ENCODE measurements around the gene MTMR10. TPM values are rescaled to one million over a fixed set of nuclear protein-coding genes. Genes with fewer than 3 reads are reported as not detected.
A peak's percentile ranks its signal among the peaks of the same experiment; 100 is the strongest.

Gene MTMR10
- total and polyA plus RNA-seq, 7 experiments from 2014 or later: 4.0 to 50.8 (median 33.2) TPM

GRCh38 chr15:30940359-30940758, 51.1 kb downstream of the MTMR10 start:
- Histone ChIP-seq H3K4me1 (ENCODE audit: control insufficient read depth in 2 of 2, insufficient read depth in 2 of 2, low read length in 2 of 2) (no peaks in the 10 kb centered on the region), H3K9me3 (ENCODE audit: control insufficient read depth in 2 of 3, low read length in 3 of 3) (no peaks in the 10 kb centered on the region), H3K4me3 (ENCODE audit: low read length) (no peak overlapping the region), H3K27ac (ENCODE audit: low read depth, low read length) (no peak overlapping the region), H3K27me3 (ENCODE audit: control insufficient read depth in 2 of 2, insufficient read depth in 2 of 2, low read length in 2 of 2) (no peaks in the 10 kb centered on the region), H3K36me3 (ENCODE audit: control insufficient read depth in 2 of 3, insufficient read depth in 3 of 3, low read length in 3 of 3) (peaks cover 10 to 77% (median 15%) of the 10 kb centered on the region in 3 experiments)
- peaks cover 0 to 4% (median 0%) of the 10 kb centered on the region in 7 donors for H3K4me1 Mint-ChIP-seq
- ChIA-PET CTCF (no interaction called here), POLR2A (no interaction called here)
- intact Hi-C loops (cut with micrococcal nuclease): no loop called here
- no peaks in the 10 kb centered on the region for H3K27me3 Mint-ChIP-seq
- ATAC-seq: no peak
- no peak overlapping the region for H3K4me3 Mint-ChIP-seq
- no peaks in the 10 kb centered on the region for H3K9me3 Mint-ChIP-seq
- H3K36me3 Mint-ChIP-seq: peaks cover 16 to 45% (median 17%) of the 10 kb centered on the region in 5 donors
- no peak for DNase-seq
- H3K27ac Mint-ChIP-seq: peak overlapping the region in 2 of 9 donors; percentile 28 to 76

- Histone ChIP-seq H3K27ac (ENCODE audit: low read depth, low read length) (no peak overlapping the region), H3K36me3 (ENCODE audit: control insufficient read depth in 2 of 3, insufficient read depth in 3 of 3, low read length in 3 of 3) (peaks cover 10 to 73% (median 15%) of the 10 kb centered on the region in 3 experiments), H3K27me3 (ENCODE audit: control insufficient read depth in 2 of 2, insufficient read depth in 2 of 2, low read length in 2 of 2) (no peaks in the 10 kb centered on the region), H3K9me3 (ENCODE audit: control insufficient read depth in 2 of 3, low read length in 3 of 3) (no peaks in the 10 kb centered on the region), H3K4me3 (ENCODE audit: low read length) (no peak overlapping the region), H3K4me1 (ENCODE audit: control insufficient read depth in 2 of 2, insufficient read depth in 2 of 2, low read length in 2 of 2) (no peaks in the 10 kb centered on the region)
- no peaks in the 10 kb centered on the region for H3K9me3 Mint-ChIP-seq
- no peak for ATAC-seq
- peak overlapping the region in 1 of 9 donors; percentile 42 for H3K27ac Mint-ChIP-seq
- H3K36me3 Mint-ChIP-seq: peaks cover 15 to 51% (median 19%) of the 10 kb centered on the region in 5 donors
- POLR2A ChIA-PET: no interaction called here
- DNase-seq: no peak
- no peak overlapping the region for H3K4me3 Mint-ChIP-seq
- H3K4me1 Mint-ChIP-seq: peaks cover 0 to 4% (median 0%) of the 10 kb centered on the region in 7 donors
- intact Hi-C loops (cut with micrococcal nuclease): no loop called here
- CTCF ChIA-PET: no interaction called here
- H3K27me3 Mint-ChIP-seq: no peaks in the 10 kb centered on the region
Observed at GRCh38 chr15:30939161-30939560, 52.3 kb downstream of the MTMR10 start.

GRCh38 chr15:30933293-30933692, 58.1 kb downstream of the MTMR10 start:
- Histone ChIP-seq H3K4me3 (ENCODE audit: low read length) (no peak overlapping the region), H3K4me1 (ENCODE audit: control insufficient read depth in 2 of 2, insufficient read depth in 2 of 2, low read length in 2 of 2) (no peaks in the 10 kb centered on the region), H3K9me3 (ENCODE audit: control insufficient read depth in 2 of 3, low read length in 3 of 3) (no peaks in the 10 kb centered on the region), H3K36me3 (ENCODE audit: control insufficient read depth in 2 of 3, insufficient read depth in 3 of 3, low read length in 3 of 3) (peaks cover 0 to 54% (median 13%) of the 10 kb centered on the region in 3 experiments), H3K27me3 (ENCODE audit: control insufficient read depth in 2 of 2, insufficient read depth in 2 of 2, low read length in 2 of 2) (no peaks in the 10 kb centered on the region), H3K27ac (ENCODE audit: low read depth, low read length) (no peak overlapping the region)
- Mint-ChIP-seq H3K27ac (peak overlapping the region in 5 of 9 donors; percentile 16 to 62 (median 49)), H3K4me3 (no peak overlapping the region), H3K27me3 (no peaks in the 10 kb centered on the region), H3K4me1 (peaks cover 0 to 17% (median 7%) of the 10 kb centered on the region in 7 donors), H3K36me3 (peaks cover 18 to 68% (median 39%) of the 10 kb centered on the region in 5 donors), H3K9me3 (no peaks in the 10 kb centered on the region)
- POLR2A ChIA-PET: no interaction called here
- ATAC-seq: no peak
- no peak for DNase-seq
- intact Hi-C loops (cut with micrococcal nuclease): no loop called here
- CTCF ChIA-PET: no interaction called here

GRCh38 chr15:30930422-30930821, 61.0 kb downstream of the MTMR10 start:
- POLR2A ChIA-PET: no interaction called here
- peaks cover 0 to 61% (median 13%) of the 10 kb centered on the region in 3 experiments for H3K36me3 ChIP-seq (ENCODE audit: control insufficient read depth in 2 of 3, insufficient read depth in 3 of 3, low read length in 3 of 3)

GRCh38 chr15:30929982-30930381, 61.4 kb downstream of the MTMR10 start:
- Mint-ChIP-seq H3K4me1 (peaks cover 0 to 13% (median 7%) of the 10 kb centered on the region in 7 donors), H3K27me3 (no peaks in the 10 kb centered on the region), H3K4me3 (no peak overlapping the region), H3K27ac (peak overlapping the region in 2 of 9 donors; percentile 25 to 38), H3K9me3 (no peaks in the 10 kb centered on the region), H3K36me3 (peaks cover 24 to 69% (median 37%) of the 10 kb centered on the region in 5 donors)
- no peak for ATAC-seq
- H3K36me3 ChIP-seq (ENCODE audit: control insufficient read depth in 2 of 3, insufficient read depth in 3 of 3, low read length in 3 of 3): peaks cover 0 to 65% (median 13%) of the 10 kb centered on the region in 3 experiments
- no peaks in the 10 kb centered on the region for H3K4me1 ChIP-seq (ENCODE audit: control insufficient read depth in 2 of 2, insufficient read depth in 2 of 2, low read length in 2 of 2)
- no peaks in the 10 kb centered on the region for H3K9me3 ChIP-seq (ENCODE audit: control insufficient read depth in 2 of 3, low read length in 3 of 3)
- DNase-seq: no peak
- H3K27me3 ChIP-seq (ENCODE audit: control insufficient read depth in 2 of 2, insufficient read depth in 2 of 2, low read length in 2 of 2): no peaks in the 10 kb centered on the region
- ChIA-PET CTCF (no interaction called here), POLR2A (no interaction called here)
- H3K4me3 ChIP-seq (ENCODE audit: low read length): no peak overlapping the region
- H3K27ac ChIP-seq (ENCODE audit: low read depth, low read length): no peak overlapping the region
- intact Hi-C loops (cut with micrococcal nuclease): loop anchor here in 1 of 2 donors (10.0 kb wide), 1 partner anchor 65 kb away; no protein-coding TSS in a partner anchor

More at GRCh38 chr15:30930422-30930821, 61.0 kb downstream of the MTMR10 start:
- ATAC-seq (no peak), DNase-seq (no peak)
- no peaks in the 10 kb centered on the region for H3K4me1 ChIP-seq (ENCODE audit: control insufficient read depth in 2 of 2, insufficient read depth in 2 of 2, low read length in 2 of 2)
- intact Hi-C loops (cut with micrococcal nuclease): no loop called here
- Mint-ChIP-seq H3K27me3 (no peaks in the 10 kb centered on the region), H3K4me1 (peaks cover 0 to 13% (median 7%) of the 10 kb centered on the region in 7 donors), H3K4me3 (no peak overlapping the region), H3K9me3 (no peaks in the 10 kb centered on the region), H3K36me3 (peaks cover 24 to 66% (median 37%) of the 10 kb centered on the region in 5 donors), H3K27ac (peak overlapping the region in 1 of 9 donors; percentile 25)
- no peak overlapping the region for H3K27ac ChIP-seq (ENCODE audit: low read depth, low read length)
- H3K9me3 ChIP-seq (ENCODE audit: control insufficient read depth in 2 of 3, low read length in 3 of 3): no peaks in the 10 kb centered on the region
- no peak overlapping the region for H3K4me3 ChIP-seq (ENCODE audit: low read length)
- no peaks in the 10 kb centered on the region for H3K27me3 ChIP-seq (ENCODE audit: control insufficient read depth in 2 of 2, insufficient read depth in 2 of 2, low read length in 2 of 2)
- CTCF ChIA-PET: no interaction called here

- H3K27ac Mint-ChIP-seq: no peak overlapping the region
- H3K9me3 ChIP-seq (ENCODE audit: control insufficient read depth in 2 of 3, low read length in 3 of 3): no peaks in the 10 kb centered on the region
- no peak overlapping the region for H3K27ac ChIP-seq (ENCODE audit: low read depth, low read length)
- CTCF ChIA-PET: no interaction called here
- POLR2A ChIA-PET: no interaction called here
- no peak for ATAC-seq
- peaks cover 29 to 68% (median 36%) of the 10 kb centered on the region in 5 donors for H3K36me3 Mint-ChIP-seq
- intact Hi-C loops (cut with micrococcal nuclease): loop anchor here in 1 of 2 donors (10.0 kb wide), 1 partner anchor 64 kb away; no protein-coding TSS in a partner anchor
- no peaks in the 10 kb centered on the region for H3K4me1 ChIP-seq (ENCODE audit: control insufficient read depth in 2 of 2, insufficient read depth in 2 of 2, low read length in 2 of 2)
- H3K36me3 ChIP-seq (ENCODE audit: control insufficient read depth in 2 of 3, insufficient read depth in 3 of 3, low read length in 3 of 3): peaks cover 2 to 74% (median 16%) of the 10 kb centered on the region in 3 experiments
- DNase-seq: no peak
- H3K9me3 Mint-ChIP-seq: no peaks in the 10 kb centered on the region
- H3K27me3 Mint-ChIP-seq: no peaks in the 10 kb centered on the region
- H3K4me3 Mint-ChIP-seq: no peak overlapping the region
- H3K4me3 ChIP-seq (ENCODE audit: low read length): no peak overlapping the region
- peaks cover 0 to 12% (median 7%) of the 10 kb centered on the region in 7 donors for H3K4me1 Mint-ChIP-seq
- H3K27me3 ChIP-seq (ENCODE audit: control insufficient read depth in 2 of 2, insufficient read depth in 2 of 2, low read length in 2 of 2): no peaks in the 10 kb centered on the region
Observed at GRCh38 chr15:30929064-30929669, 62.3 kb downstream of the MTMR10 start.

GRCh38 chr15:30928076-30928475, 63.4 kb downstream of the MTMR10 start:
- CTCF ChIA-PET: no interaction called here
- Histone ChIP-seq H3K4me3 (ENCODE audit: low read length) (no peak overlapping the region), H3K27me3 (ENCODE audit: control insufficient read depth in 2 of 2, insufficient read depth in 2 of 2, low read length in 2 of 2) (no peaks in the 10 kb centered on the region), H3K27ac (ENCODE audit: low read depth, low read length) (no peak overlapping the region), H3K9me3 (ENCODE audit: control insufficient read depth in 2 of 3, low read length in 3 of 3) (no peaks in the 10 kb centered on the region), H3K4me1 (ENCODE audit: control insufficient read depth in 2 of 2, insufficient read depth in 2 of 2, low read length in 2 of 2) (no peaks in the 10 kb centered on the region), H3K36me3 (ENCODE audit: control insufficient read depth in 2 of 3, insufficient read depth in 3 of 3, low read length in 3 of 3) (peaks cover 7 to 79% (median 17%) of the 10 kb centered on the region in 3 experiments)
- DNase-seq: no peak
- no peaks in the 10 kb centered on the region for H3K27me3 Mint-ChIP-seq
- peaks cover 25 to 67% (median 33%) of the 10 kb centered on the region in 5 donors for H3K36me3 Mint-ChIP-seq
- POLR2A ChIA-PET: no interaction called here
- intact Hi-C loops (cut with micrococcal nuclease): loop anchor here in 1 of 2 donors (10.0 kb wide), 1 partner anchor 63 kb away; no protein-coding TSS in a partner anchor
- H3K4me3 Mint-ChIP-seq: no peak overlapping the region
- ATAC-seq: no peak
- no peak overlapping the region for H3K27ac Mint-ChIP-seq
- no peaks in the 10 kb centered on the region for H3K9me3 Mint-ChIP-seq
- H3K4me1 Mint-ChIP-seq: peaks cover 2 to 6% (median 3%) of the 10 kb centered on the region in 7 donors

All from naive thymus-derived CD4-positive, alpha-beta T cell (primary cell).